Measurements from ENCODE around the gene MNDA. TPM values are rescaled to one million over a fixed set of nuclear protein-coding genes. Genes with fewer than 3 reads are reported as not detected.

MNDA gene
- total RNA-seq, 1 experiment from 2014 or later: not detected

DNA sequence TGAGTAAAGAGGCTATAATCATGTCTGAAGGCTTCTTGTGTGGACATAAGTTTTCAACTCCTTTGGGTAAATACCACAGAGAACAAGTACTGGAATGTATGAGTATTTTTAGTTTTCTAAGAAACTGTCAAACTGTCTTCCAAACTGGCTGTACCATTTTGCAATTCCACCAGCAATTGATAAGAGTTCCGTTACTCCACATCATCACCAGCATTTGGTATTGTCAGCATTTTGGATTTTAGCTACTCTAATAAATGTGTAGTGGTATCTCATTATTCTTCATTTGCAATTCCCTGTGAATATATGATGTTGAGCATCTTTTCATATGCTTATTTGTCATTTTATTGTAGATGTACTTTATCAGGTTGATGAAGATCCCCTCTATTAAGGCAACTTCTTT, 9.4 kb upstream of the MNDA start:
- no peak overlapping the region for H3K4ac ChIP-seq (ENCODE audit: low read depth, low read length)
- H2BK5ac ChIP-seq (ENCODE audit: insufficient read length, low read length): no peak overlapping the region
- H3K27ac ChIP-seq (ENCODE audit: insufficient read length, low read depth, low read length): no peak overlapping the region
- H2BK12ac ChIP-seq (ENCODE audit: insufficient read length, low read depth, low read length): no peak overlapping the region
- no peaks in the 10 kb centered on the region for H4K20me1 ChIP-seq (ENCODE audit: control insufficient read depth, insufficient read depth, insufficient read length)
- TF ChIP-seq CTCF (conservative IDR thresholded peaks at IDR 0.05): no peak
- no peak overlapping the region for H2BK20ac ChIP-seq (ENCODE audit: low read depth, low read length, poor library complexity, severe bottlenecking)
- no peaks in the 10 kb centered on the region for H3K4me1 ChIP-seq (ENCODE audit: insufficient read depth, low read length)
- Mint-ChIP-seq H3K27me3 (ENCODE audit: low read depth) (no peaks in the 10 kb centered on the region), H3K4me3 (no peak overlapping the region), H3K9me3 (peaks cover 12 to 24% of the 10 kb centered on the region in 2 experiments; a peak in 4 of 5 replicates), H3K36me3 (ENCODE audit: insufficient read depth in 1 of 3, low read depth in 3 of 3) (peaks cover 0 to 9% (median 0%) of the 10 kb centered on the region in 3 experiments; a peak in 2 of 7 replicates), H3K27ac (no peak overlapping the region), H3K4me1 (no peaks in the 10 kb centered on the region)
- no peak overlapping the region for H3K56ac ChIP-seq (ENCODE audit: insufficient read length, low read depth, low read length)
- no peaks in the 10 kb centered on the region for H3K79me2 ChIP-seq (ENCODE audit: insufficient read depth, low read length)
- no peak overlapping the region for H3K4me2 ChIP-seq (ENCODE audit: insufficient read depth, insufficient read length, low read length)
- no peaks in the 10 kb centered on the region for H3K27me3 ChIP-seq (ENCODE audit: insufficient read depth, low read length)
- no peak overlapping the region for H3K23ac ChIP-seq (ENCODE audit: insufficient read length, low read depth, low read length)
- H2BK15ac ChIP-seq (ENCODE audit: low read depth, low read length): no peak overlapping the region
- no peaks in the 10 kb centered on the region for H3K9me3 ChIP-seq (ENCODE audit: control insufficient read depth, low read depth, low read length)
- H4K91ac ChIP-seq (ENCODE audit: insufficient read length, low read depth, low read length): no peak overlapping the region
- no peaks in the 10 kb centered on the region for H3K79me1 ChIP-seq (ENCODE audit: insufficient read depth, low read depth, low read length, poor library complexity, severe bottlenecking)
- no peak overlapping the region for H3K14ac ChIP-seq (ENCODE audit: insufficient read depth, low read length)
- no peaks in the 10 kb centered on the region for H3K23me2 ChIP-seq (ENCODE audit: insufficient read length, low read depth, low read length, poor library complexity, severe bottlenecking)
- no peak overlapping the region for H3K18ac ChIP-seq (ENCODE audit: insufficient read length, low read depth, low read length)
- no CpG with 5 or more reads among the region's 1 CpG for WGBS (ENCODE audit: extremely low coverage, insufficient read length, low lambda C conversion rate)
- no peak overlapping the region for H2AK5ac ChIP-seq (ENCODE audit: insufficient read length, low read length)
- H2AFZ ChIP-seq (ENCODE audit: low read length): no peak overlapping the region
- DNase-seq: no peak
- H3K9ac ChIP-seq (ENCODE audit: extremely low read depth, insufficient read length, low read length): no peak overlapping the region
- H4K5ac ChIP-seq (ENCODE audit: insufficient read length, low read depth, low read length): no peak overlapping the region
- H3T11ph ChIP-seq (ENCODE audit: low read length): no peak overlapping the region
- no peak overlapping the region for H2BK120ac ChIP-seq (ENCODE audit: low read depth, low read length, poor library complexity, severe bottlenecking)
- no peak overlapping the region for H4K8ac ChIP-seq (replicated peaks; ENCODE audit: insufficient read length, low read depth, low read length)

All from H9 (cell line).